ENCODE measurements around the gene GNS.
"Not testable (repeated sequence)": the region's sequence is repeated elsewhere in the genome, so short reads cannot be mapped to it uniquely, and the experiment has no call there.

Gene GNS

GRCh38 chr12:64780531-64781279 is 21.5 kb upstream of the GNS start:
- intact Hi-C loops (cut with DNase I): no loop called here
- DNase-seq: peak in 5 of 10 donors; percentile 10 to 85 (median 35)

- intact Hi-C loops (cut with DNase I): no loop called here
Measured at GRCh38 chr12:64780132-64780530, 20.9 kb upstream of the GNS start.

GRCh38 chr12:64779354-64779974 is 20.3 kb upstream of the GNS start:
- intact Hi-C loops (cut with DNase I): no loop called here
- no peak for DNase-seq

More at GRCh38 chr12:64780132-64780530, 20.9 kb upstream of the GNS start:
- no peak for DNase-seq

- DNase-seq; intact Hi-C loops (cut with DNase I): not testable (repeated sequence)
Measured at GRCh38 chr12:64775147-64775736, 16.0 kb upstream of the GNS start.

GRCh38 chr12:64773386-64773785 is 14.2 kb upstream of the GNS start:
- intact Hi-C loops (cut with DNase I): no loop called here
- no peak for DNase-seq

GRCh38 chr12:64767495-64767894 is 8.3 kb upstream of the GNS start:
- no peak for DNase-seq

GRCh38 chr12:64760808-64761573 is 1.8 kb upstream of the GNS start:
- DNase-seq: no peak
- intact Hi-C loops (cut with DNase I): no loop called here

More at GRCh38 chr12:64767495-64767894, 8.3 kb upstream of the GNS start:
- intact Hi-C loops (cut with DNase I): no loop called here

- DNase-seq: no peak
- intact Hi-C loops (cut with DNase I): no loop called here
Measured at GRCh38 chr12:64757771-64758170, 1.4 kb downstream of the GNS start.

- intact Hi-C loops (cut with DNase I): no loop called here
- DNase-seq: no peak
Measured at GRCh38 chr12:64756376-64756775, 2.8 kb downstream of the GNS start.

- no peak for DNase-seq
- intact Hi-C loops (cut with DNase I): no loop called here
Measured at GRCh38 chr12:64753427-64753826, 5.8 kb downstream of the GNS start.

GRCh38 chr12:64752833-64753238 is 6.4 kb downstream of the GNS start:
- no peak for DNase-seq
- intact Hi-C loops (cut with DNase I): no loop called here

- intact Hi-C loops (cut with DNase I): no loop called here
- DNase-seq: no peak
Measured at GRCh38 chr12:64752032-64752431, 7.2 kb downstream of the GNS start.

GRCh38 chr12:64749461-64750200 is 9.6 kb downstream of the GNS start:
- DNase-seq: no peak
- intact Hi-C loops (cut with DNase I): no loop called here

GRCh38 chr12:64747695-64748094 is 11.5 kb downstream of the GNS start:
- DNase-seq: no peak
- intact Hi-C loops (cut with DNase I): no loop called here

- intact Hi-C loops (cut with DNase I): no loop called here
- no peak for DNase-seq
Measured at GRCh38 chr12:64746663-64747062, 12.5 kb downstream of the GNS start.

- intact Hi-C loops (cut with DNase I): no loop called here
Measured at GRCh38 chr12:64745980-64746379, 13.2 kb downstream of the GNS start.

GRCh38 chr12:64745259-64745807 is 13.9 kb downstream of the GNS start:
- intact Hi-C loops (cut with DNase I): no loop called here
- no peak for DNase-seq

More at GRCh38 chr12:64745980-64746379, 13.2 kb downstream of the GNS start:
- DNase-seq: no peak

- DNase-seq: no peak
- intact Hi-C loops (cut with DNase I): no loop called here
Measured at GRCh38 chr12:64744422-64745258, 14.6 kb downstream of the GNS start.

- intact Hi-C loops (cut with DNase I): no loop called here
- DNase-seq: no peak
Measured at GRCh38 chr12:64743206-64743605, 16.0 kb downstream of the GNS start.

Data from posterior cingulate gyrus (tissue), 11 donors.